HG03045 (cell line): ENCODE measurements around the gene TRIOBP.
A peak's percentile ranks its signal among the peaks of the same experiment; 100 is the strongest.

Experiments
- ATAC-seq: cut with Tn5 transposase; IDR thresholded peaks from one replicate; pipeline ENCODE4 v1.9.1; 2021; ENCODE audit warnings: mild to moderate bottlenecking, moderate library complexity; ENCODE audit not compliant: unreplicated experiment

TRIOBP gene

DNA sequence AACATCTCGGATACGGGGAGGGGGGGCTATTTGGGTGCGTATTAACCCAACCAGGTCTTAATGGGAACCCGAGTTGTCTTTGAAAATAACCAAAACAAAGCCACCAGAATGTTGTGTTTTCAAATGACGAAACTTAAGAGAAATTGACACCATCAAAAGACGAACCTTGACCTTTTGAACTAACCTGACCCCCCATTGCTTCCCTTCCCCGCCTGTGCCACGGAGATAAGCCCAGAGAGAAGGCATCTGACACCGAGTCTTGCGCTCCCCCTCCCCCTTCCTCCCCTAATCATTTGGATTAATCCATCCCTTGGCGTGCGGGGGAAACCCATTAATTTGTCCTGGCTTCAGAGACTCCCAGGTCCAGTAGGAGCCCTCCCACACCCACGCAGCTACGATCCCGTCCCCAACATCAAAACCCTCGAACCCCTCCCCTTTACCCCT, 106.4 kb downstream of the TRIOBP start:
- no peak for ATAC-seq

DNA sequence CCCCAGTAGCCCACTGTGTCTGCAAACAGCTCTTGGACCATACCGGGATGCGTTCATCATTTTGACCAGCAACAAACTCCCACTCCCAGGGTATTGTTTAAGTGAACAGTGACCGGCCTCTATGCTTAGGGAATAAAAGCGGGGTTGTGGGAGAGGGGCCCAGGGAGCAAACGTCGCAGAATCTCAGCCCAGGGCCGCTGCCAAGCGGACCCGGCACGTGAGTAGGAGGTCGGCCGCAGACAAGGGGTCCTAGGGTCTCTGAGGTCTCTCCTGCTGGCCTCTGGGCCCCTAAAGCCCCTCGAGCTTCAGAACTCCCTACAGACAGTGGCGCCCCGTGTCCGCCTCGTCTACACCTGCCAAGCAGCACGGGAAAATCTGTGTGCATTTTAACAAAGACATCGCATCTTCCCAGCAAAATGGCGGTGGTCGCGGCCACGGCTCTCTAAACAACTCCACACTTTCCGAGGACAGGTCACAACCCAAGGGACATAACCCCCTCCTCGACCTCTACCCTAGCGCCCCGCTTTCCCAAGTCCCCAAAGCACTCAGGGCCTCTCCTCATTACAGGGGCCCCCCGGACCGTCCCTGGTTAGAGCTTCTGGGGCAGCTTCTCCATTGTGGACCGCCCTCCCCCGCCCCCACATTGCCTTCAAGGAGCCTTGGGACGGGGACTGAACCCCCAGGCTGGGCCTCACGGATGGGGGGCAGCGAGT, 106.9 kb downstream of the TRIOBP start:
- ATAC-seq: no peak

DNA sequence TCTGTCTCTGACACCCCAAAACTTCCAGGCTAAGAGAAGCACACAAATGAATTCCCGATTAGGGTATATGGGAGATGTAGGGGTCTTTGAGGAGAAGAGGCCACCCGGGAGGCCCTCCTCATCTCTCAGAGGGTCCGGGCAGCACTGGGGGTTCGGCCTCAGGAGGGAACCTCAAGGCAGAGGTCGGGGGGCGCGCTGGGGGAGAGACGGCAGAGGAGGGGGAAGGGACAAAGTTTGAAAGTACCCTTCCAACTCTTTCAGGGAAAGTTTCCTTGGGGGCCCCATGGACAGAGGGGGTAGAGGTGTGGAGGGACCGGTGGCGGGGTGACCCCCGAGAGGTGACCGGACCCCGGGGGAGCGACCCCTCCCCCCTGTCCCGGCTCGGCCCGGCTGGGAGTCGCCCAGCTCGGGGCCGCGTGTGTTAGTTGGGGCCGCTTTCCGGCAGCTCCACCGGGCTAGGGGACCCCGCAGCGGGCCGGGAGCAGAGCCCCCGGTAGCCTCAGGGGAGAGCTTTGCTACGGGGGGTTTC, 107.6 kb downstream of the TRIOBP start:
- no peak for ATAC-seq

DNA sequence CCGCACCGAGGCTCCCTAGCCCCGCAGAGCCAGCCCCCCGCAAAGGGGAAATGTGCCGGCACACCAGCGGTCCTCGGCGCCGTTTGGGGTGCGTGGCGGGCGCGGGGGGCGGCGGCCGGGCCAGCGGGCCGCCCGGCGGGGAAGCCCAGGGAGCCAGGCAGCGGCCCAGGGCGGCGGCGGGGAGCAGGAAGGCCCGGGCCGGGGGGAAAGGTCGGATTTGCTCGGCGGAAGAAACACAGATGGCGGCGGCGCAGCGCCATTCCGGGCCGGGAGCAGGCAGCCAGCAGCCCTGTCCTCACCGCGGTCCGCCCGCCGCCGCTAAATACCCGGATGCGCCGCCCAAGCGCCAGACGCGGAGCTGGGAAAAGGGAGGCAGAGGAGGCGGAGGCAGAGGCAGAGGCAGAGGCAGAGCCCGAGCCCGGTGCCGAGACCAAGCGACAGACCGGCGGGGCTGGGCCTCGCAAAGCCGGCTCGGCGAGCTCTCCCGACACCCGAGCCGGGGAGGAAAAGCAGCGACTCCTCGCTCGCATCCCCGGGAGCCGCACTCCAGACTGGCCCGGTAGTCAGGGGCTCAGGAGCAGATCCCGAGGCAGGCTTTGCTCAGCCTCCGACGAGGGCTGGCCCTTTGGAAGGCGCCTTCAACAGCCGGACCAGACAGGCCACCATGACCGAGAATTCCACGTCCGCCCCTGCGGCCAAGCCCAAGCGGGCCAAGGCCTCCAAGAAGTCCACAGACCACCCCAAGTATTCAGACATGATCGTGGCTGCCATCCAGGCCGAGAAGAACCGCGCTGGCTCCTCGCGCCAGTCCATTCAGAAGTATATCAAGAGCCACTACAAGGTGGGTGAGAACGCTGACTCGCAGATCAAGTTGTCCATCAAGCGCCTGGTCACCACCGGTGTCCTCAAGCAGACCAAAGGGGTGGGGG, 108.3 kb downstream of the TRIOBP start:
- no peak for ATAC-seq

DNA sequence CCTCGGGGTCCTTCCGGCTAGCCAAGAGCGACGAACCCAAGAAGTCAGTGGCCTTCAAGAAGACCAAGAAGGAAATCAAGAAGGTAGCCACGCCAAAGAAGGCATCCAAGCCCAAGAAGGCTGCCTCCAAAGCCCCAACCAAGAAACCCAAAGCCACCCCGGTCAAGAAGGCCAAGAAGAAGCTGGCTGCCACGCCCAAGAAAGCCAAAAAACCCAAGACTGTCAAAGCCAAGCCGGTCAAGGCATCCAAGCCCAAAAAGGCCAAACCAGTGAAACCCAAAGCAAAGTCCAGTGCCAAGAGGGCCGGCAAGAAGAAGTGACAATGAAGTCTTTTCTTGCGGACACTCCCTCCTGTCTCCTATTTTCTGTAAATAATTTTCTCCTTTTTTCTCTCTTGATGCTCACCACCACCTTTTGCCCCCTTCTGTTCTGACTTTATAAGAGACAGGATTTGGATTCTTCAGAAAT, 109.0 kb downstream of the TRIOBP start:
- ATAC-seq: no peak

DNA sequence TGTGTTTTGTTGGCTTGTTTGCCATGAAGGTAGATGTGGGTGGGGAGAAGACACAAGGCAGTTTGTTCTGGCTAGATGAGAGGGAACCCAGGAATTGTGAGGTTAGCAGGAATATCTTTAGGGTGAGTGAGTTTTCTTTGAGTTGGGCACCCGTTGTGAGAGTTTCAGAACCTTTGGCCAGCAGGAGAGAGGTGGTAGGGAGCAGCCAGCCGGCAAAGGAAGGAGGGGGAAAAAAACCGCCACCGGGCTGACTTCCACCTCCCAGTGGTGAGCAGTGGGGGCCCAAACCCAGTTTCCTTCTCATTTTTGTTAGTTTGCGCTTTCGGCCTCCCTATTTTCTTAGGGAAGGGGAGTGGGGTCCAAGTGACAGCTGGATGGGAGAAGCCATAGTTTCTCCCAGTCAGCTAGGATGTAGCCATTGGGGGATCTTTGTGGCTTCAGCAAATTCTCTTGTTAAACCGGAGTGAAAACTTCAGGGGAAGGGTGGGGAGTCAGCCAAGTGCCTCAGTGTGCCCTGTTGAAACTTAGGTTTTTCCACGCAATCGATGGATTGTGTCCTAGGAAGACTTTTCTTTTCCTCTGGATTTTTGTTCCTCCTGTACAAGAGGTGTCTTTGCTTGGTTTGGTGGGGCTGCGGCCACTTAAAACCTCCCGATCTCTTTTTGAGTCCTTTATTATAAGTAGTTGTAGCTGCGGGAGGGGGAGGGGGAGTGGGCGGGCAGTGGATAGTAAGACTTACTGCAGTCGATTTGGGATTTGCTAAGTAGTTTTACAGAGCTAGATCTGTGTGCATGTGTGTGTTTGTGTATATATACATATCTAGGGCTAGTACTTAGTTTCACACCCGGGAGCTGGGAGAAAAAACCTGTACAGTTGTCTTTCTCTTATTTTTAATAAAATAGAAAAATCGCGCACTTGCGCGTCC, 109.8 kb downstream of the TRIOBP start:
- ATAC-seq: no peak

DNA sequence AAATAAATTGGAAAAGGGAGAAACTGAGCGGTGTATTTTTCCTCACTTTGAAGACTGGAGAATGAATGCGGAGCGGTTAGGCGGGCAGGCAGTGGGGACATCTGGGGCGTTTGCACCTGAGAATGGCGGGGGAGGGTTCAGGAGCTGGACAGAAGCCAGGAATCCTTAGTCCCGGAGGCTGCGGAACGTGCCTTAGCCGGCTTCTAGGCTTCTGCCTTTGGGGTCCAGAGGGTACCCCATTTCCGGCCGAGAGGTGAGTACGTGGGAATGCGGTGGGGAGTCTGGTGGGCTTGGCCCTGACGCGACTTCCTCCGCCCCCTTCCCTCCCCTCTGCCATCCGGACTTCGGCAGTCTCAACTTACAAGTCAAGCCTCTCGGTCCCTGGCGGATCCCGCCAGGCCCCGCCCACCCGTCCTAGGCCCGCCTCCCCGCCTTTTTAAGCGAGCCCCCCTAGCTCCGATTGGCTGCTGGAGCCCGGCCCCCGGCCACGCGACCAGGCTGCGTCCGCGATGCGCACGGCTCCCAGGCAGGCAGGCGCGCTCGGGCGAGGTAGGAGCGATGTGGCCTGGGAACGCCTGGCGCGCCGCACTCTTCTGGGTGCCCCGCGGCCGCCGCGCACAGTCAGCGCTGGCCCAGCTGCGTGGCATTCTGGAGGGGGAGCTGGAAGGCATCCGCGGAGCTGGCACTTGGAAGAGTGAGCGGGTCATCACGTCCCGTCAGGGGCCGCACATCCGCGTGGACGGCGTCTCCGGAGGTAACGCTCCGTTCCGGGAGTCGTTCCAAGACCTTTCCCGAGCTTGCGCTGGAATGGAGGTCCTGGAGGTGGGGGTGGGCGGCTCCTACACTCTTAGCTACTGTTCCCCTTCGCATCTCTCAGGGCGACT, 110.8 kb downstream of the TRIOBP start, which contains the start of gene GCAT:
Gene GCAT (plus strand): TSS at position 525 of the 884 bp plus-strand sequence. CDS start 34 bp downstream, at position 559.
- ATAC-seq: peak; percentile 81

DNA sequence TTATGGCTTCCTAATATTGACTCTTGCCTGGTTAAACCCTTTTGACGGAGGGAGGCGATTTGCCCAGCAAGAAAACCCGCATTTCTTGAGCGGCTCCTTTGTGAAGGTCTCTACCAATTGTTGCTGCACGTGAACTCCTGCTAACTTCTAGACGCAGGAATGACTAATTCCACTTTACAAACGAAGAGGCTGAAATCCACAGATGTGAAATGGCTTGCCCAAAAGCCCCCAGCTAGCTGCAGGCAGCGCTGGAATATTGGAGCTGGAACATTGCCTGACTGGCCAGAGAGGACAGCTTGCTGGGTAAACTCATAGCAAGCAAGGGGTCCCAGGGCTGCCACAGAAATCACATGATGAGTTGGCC, 111.4 kb downstream of the TRIOBP start:
- ATAC-seq: no peak

DNA sequence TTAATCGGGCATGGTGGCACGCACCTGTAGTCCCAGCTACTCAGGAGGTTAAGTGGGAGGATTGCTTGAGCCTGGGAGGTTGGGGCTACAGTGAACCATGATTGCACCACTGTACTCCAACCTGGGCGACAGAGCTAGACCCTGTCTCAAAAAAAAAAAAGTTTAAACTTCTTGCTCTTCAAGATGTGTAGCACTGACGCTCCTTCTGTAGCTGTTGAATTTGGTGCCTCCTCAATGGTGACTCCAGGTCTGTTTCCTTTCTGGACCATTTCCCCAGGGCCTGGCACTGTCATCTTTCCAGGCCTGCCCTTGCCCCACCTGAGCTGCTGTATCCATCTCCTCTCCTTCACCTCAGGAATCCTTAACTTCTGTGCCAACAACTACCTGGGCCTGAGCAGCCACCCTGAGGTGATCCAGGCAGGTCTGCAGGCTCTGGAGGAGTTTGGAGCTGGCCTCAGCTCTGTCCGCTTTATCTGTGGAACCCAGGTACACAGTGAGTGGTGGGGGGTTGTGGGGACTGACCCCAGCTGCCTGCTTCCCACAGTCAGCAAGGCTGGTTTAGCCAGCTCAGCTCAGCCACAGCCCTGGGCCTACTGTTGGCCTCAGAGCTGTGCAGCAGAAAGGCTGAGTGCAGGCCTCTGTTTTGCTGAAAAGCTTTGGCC, 113.0 kb downstream of the TRIOBP start:
- ATAC-seq: no peak

DNA sequence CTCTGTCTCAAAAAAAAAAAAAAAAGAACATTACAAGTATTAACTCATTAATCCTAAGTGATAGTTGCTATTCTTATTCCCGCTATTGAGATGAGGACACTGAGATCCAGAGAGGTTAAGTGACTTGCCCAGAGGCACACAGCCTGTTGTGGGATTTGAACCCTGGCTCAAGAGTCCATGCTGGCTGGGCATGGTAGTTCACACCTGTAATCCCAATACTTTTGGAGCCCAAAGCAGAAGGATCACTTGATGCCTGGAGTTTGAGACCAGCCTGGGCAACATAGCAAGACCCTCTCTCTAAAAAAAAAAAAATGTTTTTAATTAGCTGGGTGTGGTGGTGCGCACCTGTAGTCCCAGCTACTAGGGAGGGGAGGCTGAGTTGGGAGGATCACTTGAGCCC, 115.0 kb downstream of the TRIOBP start:
- ATAC-seq: no peak

DNA sequence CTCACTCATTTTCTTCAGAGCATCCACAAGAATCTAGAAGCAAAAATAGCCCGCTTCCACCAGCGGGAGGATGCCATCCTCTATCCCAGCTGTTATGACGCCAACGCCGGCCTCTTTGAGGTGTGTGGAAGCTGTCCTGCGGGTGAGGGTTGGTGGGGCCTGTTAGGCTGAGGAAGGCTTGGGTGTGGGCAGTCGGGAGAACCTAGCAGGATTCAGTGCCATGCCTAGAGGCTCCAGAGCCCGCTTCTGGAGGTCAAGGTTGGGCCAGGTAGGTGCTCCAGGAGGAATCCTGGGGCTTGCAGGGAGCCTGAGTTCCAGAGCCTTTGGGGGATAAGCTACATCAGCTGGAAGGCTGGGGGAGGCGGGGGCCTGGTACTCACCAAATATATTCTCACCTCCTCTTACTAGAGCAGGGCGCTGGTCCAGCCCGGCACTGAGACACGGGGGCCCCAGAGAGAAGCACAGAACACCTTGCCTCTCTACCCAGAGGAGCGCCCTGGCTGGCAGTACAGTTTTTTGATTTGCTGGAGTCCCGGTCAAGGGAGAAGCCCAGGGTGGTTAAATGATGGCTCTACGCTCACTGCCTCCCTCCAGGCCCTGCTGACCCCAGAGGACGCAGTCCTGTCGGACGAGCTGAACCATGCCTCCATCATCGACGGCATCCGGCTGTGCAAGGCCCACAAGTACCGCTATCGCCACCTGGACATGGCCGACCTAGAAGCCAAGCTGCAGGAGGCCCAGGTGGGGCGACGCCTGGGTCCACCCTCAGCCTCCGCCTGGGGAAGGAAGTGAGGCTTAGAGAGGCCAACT, 116.2 kb downstream of the TRIOBP start:
- no peak for ATAC-seq

DNA sequence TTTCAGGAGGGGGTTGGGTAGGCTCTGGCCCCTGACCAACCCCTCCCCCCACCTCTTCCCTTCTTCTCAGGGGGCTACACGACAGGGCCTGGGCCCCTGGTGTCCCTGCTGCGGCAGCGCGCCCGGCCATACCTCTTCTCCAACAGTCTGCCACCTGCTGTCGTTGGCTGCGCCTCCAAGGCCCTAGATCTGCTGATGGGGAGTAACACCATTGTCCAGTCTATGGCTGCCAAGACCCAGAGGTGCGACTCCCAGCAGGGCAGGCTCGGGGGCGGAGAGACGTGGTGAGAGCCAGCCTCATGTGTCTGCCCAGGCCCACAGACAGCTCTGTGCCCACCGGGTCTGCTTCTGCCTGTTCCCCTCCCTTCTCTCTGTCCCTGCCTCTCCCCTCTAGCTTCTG, 118.7 kb downstream of the TRIOBP start:
- ATAC-seq: no peak

DNA sequence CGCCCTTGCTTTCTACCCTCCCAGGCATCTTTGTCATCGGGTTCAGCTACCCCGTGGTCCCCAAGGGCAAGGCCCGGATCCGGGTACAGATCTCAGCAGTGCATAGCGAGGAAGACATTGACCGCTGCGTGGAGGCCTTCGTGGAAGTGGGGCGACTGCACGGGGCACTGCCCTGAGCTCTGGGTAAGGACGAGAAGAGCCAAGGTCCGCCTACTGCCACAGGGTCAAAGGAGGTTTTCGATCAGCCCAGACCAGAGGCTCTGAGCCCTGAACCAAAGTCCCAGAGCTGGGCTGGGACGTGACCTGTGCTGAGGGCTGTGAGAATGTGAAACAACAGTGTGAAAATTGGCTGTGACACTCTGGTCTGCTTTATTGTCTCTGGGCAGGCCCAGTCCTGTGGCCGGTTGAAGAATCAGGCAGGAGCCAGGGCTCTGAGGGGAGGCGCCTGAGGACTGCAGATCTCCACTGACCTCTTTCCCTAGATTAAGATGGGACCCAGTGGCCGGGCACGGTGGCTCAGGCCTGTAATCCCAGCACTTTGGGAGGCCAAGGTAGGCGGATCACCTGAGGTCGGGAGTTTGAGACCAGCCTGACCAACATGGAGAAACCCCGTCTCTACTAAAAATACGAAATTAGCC, 119.8 kb downstream of the TRIOBP start:
- no peak for ATAC-seq

DNA sequence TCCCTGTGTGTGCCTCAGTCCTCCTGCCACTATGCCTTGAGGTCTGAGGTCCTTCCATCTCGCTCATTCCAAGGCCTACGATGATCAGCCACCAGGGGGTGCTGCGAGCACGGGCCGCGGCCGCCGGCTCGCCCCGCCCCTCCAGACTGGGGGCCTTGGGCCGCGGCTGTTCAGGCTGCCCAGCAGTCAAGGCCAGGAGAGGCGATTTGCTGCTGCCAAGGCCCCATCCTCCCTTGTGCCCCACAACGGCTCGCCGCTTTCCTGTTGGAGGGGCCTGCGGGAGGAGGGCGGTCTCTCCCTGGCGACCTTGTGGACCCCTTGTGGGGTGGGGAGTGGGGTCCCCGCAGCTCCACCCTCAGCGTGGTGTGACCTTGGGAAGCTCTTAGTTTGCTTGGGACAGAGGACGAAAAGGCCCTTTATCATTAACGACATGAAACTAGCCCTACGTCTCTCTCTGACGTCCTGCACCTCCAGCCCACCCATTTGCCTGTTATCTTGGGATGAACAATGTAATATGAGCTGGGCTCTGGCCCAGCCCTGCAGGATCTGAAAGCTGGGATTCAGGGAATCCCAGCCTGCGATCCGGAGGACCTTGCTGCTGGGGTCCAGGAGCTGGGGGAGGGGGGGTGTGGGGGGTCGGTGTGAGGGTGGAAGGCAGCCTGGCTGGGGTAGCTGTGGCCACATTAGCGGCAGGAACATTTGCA, 121.0 kb downstream of the TRIOBP start:
- no peak for ATAC-seq

DNA sequence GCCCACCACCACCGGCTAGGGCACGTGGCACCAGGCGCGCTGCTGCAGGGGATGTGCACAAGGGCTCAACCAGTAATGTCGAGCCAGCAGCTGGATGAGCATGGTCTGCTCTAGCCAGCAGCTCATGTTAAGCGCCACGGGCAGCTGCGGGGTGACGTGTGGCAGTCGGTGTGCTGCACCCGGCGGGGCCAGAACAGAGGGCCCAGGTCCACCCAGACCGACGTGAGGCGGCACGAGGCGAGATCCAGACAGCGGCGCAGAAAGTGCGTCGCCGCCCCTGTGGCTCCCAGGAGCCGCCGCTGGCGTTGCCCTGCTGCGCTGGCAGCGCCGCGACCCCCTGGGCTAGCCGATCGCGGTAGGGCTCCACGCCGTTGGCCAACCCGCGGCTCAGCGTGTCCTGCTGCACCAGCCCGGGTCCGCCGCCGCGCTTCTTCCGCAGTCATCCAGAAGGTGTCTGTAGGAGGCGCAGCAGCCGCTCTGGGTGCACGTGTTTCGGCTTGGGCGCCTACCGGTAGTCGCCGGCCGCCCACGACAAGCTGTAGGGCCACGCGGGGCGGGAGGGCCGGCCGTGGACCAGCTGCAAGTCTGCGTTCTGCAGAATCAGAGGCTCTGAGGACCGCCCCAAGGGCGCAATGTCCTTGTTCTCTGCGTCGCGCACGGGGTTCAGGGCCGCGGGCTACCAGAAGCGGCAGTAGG, 121.7 kb downstream of the TRIOBP start:
- ATAC-seq: no peak

DNA sequence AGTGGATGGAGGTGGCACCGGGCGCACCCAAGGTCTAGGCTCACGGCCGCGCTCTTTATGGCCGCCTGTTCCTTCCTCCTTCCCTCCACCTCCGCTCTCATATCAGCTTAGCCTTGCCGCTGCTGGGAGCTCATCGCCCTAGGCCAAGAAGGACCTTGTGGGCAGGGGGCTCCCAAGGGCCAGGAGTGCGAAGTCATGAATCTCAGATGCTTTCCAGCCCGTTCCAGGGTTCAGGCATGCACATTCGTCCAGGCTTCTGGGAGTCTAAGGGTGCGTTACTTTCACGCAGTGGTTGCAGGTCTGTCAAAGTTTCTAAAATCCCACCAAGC, 122.2 kb downstream of the TRIOBP start:
- no peak for ATAC-seq

DNA sequence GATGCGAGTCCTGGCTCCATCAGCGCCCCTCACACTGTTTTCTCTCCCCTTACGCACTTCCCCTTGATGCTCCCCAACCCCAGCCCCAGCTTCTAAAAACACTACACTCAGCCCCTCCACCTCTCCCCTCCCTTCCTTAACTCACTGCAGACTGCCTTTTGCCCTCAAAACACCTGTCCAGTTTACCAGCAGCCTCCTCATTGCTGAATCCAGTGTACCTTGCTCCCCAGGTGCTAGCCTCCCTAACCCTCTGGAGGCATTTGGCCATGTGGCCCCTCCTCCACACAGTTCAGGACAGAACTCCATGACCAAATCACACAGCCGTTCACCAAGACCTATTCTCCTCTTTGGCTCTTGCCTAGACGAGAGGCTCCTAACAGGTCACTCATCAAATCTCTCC, 123.5 kb downstream of the TRIOBP start:
- no peak for ATAC-seq
